Endothelial cell of umbilical vein (primary cell): ENCODE measurements around the gene NTN1. TPM values are rescaled to one million over a fixed set of nuclear protein-coding genes. Genes with fewer than 3 reads are reported as not detected.

Source experiments
- BruUV-seq: library from RNA; stranded (reverse); fragments of 400-500 nt; replicated peaks from 2 replicates; lab custom pipeline; 2021; lab: Mats Ljungman, UMichigan
- CTCF ChIA-PET: fragments of 300-600, 350-600 bp; sonication (Branson Sonifier 250); formaldehyde crosslinking; loops from one replicate; lab custom pipeline; 2021; ENCODE audit warnings: antibody characterized with exemption, inconsistent platforms; lab: Charles Lee
- POLR2A ChIA-PET: fragments of 300-600, 350-600 bp; sonication (Branson Sonifier 250); formaldehyde crosslinking; loops from one replicate; lab custom pipeline; 2021; ENCODE audit warnings: antibody characterized with exemption, inconsistent platforms; lab: Charles Lee
- DNase-seq: peaks from one replicate; pipeline ENCODE4 v3.0.0-alpha.2; 2011; ENCODE audit warnings: low read depth, low spot score
- FAIRE-seq: peaks from 2 replicates; lab custom pipeline; 2011; peaks lifted over from hg19 to GRCh38; lab: Jason Lieb, UNC
- H2AFZ ChIP-seq: 2 replicates; pipeline ENCODE4 v1.6.0; 2012; ENCODE audit warnings: low read depth, low read length, control low read depth, inconsistent platforms
- H3K27ac ChIP-seq: 2 replicates; pipeline ENCODE4 v1.5.1; 2011; ENCODE audit warnings: low read depth, mild to moderate bottlenecking, control low read depth, low read length, moderate library complexity; ENCODE audit not compliant: insufficient read depth
- H3K27me3 ChIP-seq, 2 experiments: 2 replicates each; pipeline versions ENCODE4 v1.6.0 to v1.6.1; 2011; ENCODE audit warnings: low read length in 2 of 2, mixed read lengths in 1 of 2; ENCODE audit not compliant: control insufficient read depth in 2 of 2, insufficient read depth in 2 of 2
- H3K36me3 ChIP-seq, 2 experiments: 2 replicates in 1 of 2; 3 replicates in 1 of 2; pipeline ENCODE4 v1.5.1; 2011; ENCODE audit warnings: low read length in 2 of 2, mild to moderate bottlenecking in 1 of 2, moderate library complexity in 1 of 2; ENCODE audit not compliant: control insufficient read depth in 2 of 2, insufficient read depth in 2 of 2; ENCODE audit errors: extremely low read depth in 1 of 2
- H3K4me1 ChIP-seq: 3 replicates; pipeline ENCODE4 v1.5.1; 2011; ENCODE audit warnings: mild to moderate bottlenecking, low read length; ENCODE audit not compliant: control insufficient read depth, insufficient read depth; ENCODE audit errors: extremely low read depth
- H3K4me2 ChIP-seq: 2 replicates; pipeline ENCODE4 v1.6.1; 2011; ENCODE audit warnings: low read length, control low read depth, mixed read lengths; ENCODE audit not compliant: insufficient read depth
- H3K4me3 ChIP-seq, 3 experiments: fragments of 200-600 bp in 1 of 3; sonication (generic), shearing (Covaris generic) in 1 of 3; replicated peaks in 1 of 3; 2 replicates each; pipeline ENCODE4 v1.5.1; 2011 to 2016; ENCODE audit warnings: control low read depth in 3 of 3, low read length in 3 of 3, mild to moderate bottlenecking in 2 of 3, inconsistent platforms in 1 of 3, low read depth in 1 of 3, moderate library complexity in 1 of 3; ENCODE audit not compliant: insufficient read depth in 1 of 3
- H3K79me2 ChIP-seq: 2 replicates; pipeline ENCODE4 v1.6.0; 2012; ENCODE audit warnings: low read length, inconsistent platforms; ENCODE audit not compliant: control insufficient read depth, insufficient read depth
- H3K9ac ChIP-seq: replicated peaks from 2 replicates; pipeline ENCODE3; 2011; ENCODE audit warnings: low read length, control low read depth; ENCODE audit not compliant: insufficient read depth; ENCODE audit errors: extremely low read depth
- H3K9me1 ChIP-seq: replicated peaks from 3 replicates; pipeline ENCODE4 v1.6.0; 2011; ENCODE audit warnings: mild to moderate bottlenecking, low read length; ENCODE audit not compliant: control insufficient read depth, insufficient read depth; ENCODE audit errors: extremely low read depth
- H3K9me3 ChIP-seq: replicated peaks from 2 replicates; pipeline ENCODE4 v1.5.1; 2012; ENCODE audit warnings: low read length, inconsistent platforms; ENCODE audit not compliant: control insufficient read depth, insufficient read depth
- H4K20me1 ChIP-seq: replicated peaks from 2 replicates; pipeline ENCODE3; 2011; ENCODE audit warnings: mild to moderate bottlenecking, low read length; ENCODE audit not compliant: control insufficient read depth, insufficient read depth; ENCODE audit errors: extremely low read depth
- CTCF ChIP-seq, 2 donors: IDR thresholded peaks; 1 replicate in 1 of 2; 2 replicates in 1 of 2; pipeline ENCODE4 v1.5.1; 2011; ENCODE audit warnings: low read length in 2 of 2, mild to moderate bottlenecking in 2 of 2, moderate library complexity in 2 of 2, control low read depth in 1 of 2, inconsistent platforms in 1 of 2, low read depth in 1 of 2; ENCODE audit not compliant: insufficient read depth in 1 of 2; ENCODE audit errors: extremely low read depth in 1 of 2
- EZH2 ChIP-seq: IDR thresholded peaks from 2 replicates; pipeline ENCODE4 v1.6.1; 2012; ENCODE audit warnings: borderline replicate concordance, low read depth, mild to moderate bottlenecking, moderate library complexity, low read length, inconsistent platforms; ENCODE audit not compliant: severe bottlenecking
- FOS ChIP-seq: IDR thresholded peaks from 2 replicates; pipeline ENCODE4 v1.6.1; 2011; ENCODE audit warnings: mild to moderate bottlenecking, low read length, moderate library complexity, borderline replicate concordance; ENCODE audit not compliant: insufficient read depth
- GATA2 ChIP-seq: IDR thresholded peaks from 2 replicates; pipeline ENCODE4 v1.7.0; 2011; ENCODE audit warnings: low read depth, mild to moderate bottlenecking, moderate library complexity, mixed read lengths, low read length; ENCODE audit not compliant: insufficient read length, insufficient read depth
- JUN ChIP-seq: IDR thresholded peaks from 2 replicates; pipeline ENCODE4 v1.6.1; 2011; ENCODE audit warnings: borderline replicate concordance, low read depth; ENCODE audit not compliant: insufficient read length, insufficient read depth
- MAX ChIP-seq: IDR thresholded peaks from 2 replicates; pipeline ENCODE4 v1.6.1; 2011; ENCODE audit not compliant: insufficient read depth, insufficient read length
- MYC ChIP-seq: IDR thresholded peaks from one replicate; pipeline ENCODE4 v1.6.1; 2011; ENCODE audit warnings: mild to moderate bottlenecking, low read depth, low read length
- POLR2A ChIP-seq: IDR thresholded peaks from 2 replicates; pipeline ENCODE4 v1.6.1; 2012; ENCODE audit warnings: low read depth, mild to moderate bottlenecking, control low read depth, low read length
- POLR2AphosphoS5 ChIP-seq: IDR thresholded peaks from 2 replicates; pipeline ENCODE4 v1.6.1; 2012; ENCODE audit warnings: low read depth, mild to moderate bottlenecking, control low read depth, low read length, moderate library complexity; ENCODE audit not compliant: insufficient read depth
- dilution Hi-C: fragments of 300-500 bp; cut with MboI; formaldehyde crosslinking; loops from one replicate; pipeline ENCODE4 v1.15.0; 2019; ENCODE audit warnings: low sequenced_read_pairs; ENCODE audit not compliant: extremely low pct_ligation_motif_present
- intact Hi-C: fragments of 100-400 bp; cut with micrococcal nuclease; formaldehyde crosslinking; loops from one replicate; pipeline ENCODE4 v1.10.0; 2022
- polyA plus RNA-seq, 4 experiments: library from polyadenylated mRNA; depleted of rRNA in 3 of 4; stranded (reverse) in 3 of 4; unstranded in 1 of 4; fragments of >200 nt; gene quantifications; 2 replicates each; pipeline versions ENCODE4 v1.2.1 to v1.2.3, GENCODE V29; 2011 to 2012; ENCODE audit warnings: missing spikeins in 1 of 4
- total RNA-seq: library from RNA; stranded (reverse); gene quantifications from 2 replicates; pipeline ENCODE4 v1.2.3, GENCODE V29; 2021

Gene NTN1
- total and polyA plus RNA-seq, 2 donors (not counting 3 experiments of a cell fraction or from before 2014, with no cell fraction given), result 0.10 to 0.18 TPM

GRCh38 chr17:9175700-9176467 is 154.6 kb downstream of the NTN1 start:
- no TSS peak for BruUV-seq
- ChIA-PET CTCF (no interaction called here), POLR2A (no interaction called here)
- dilution Hi-C loops (no loop called here), intact Hi-C loops (no loop called here)
- Histone ChIP-seq H3K9me1 (no peaks in the 10 kb centered on the region), H3K9ac (no peak overlapping the region), H3K4me1 (no peaks in the 10 kb centered on the region), H3K79me2 (no peaks in the 10 kb centered on the region), H4K20me1 (no peaks in the 10 kb centered on the region), H3K4me3 (no peak overlapping the region), H3K9me3 (no peaks in the 10 kb centered on the region), H2AFZ (no peak overlapping the region), H3K36me3 (no peaks in the 10 kb centered on the region), H3K27me3 (no peaks in the 10 kb centered on the region), H3K27ac (no peak overlapping the region), H3K4me2 (no peak overlapping the region)
- no peak for DNase-seq
- no peak for FAIRE-seq
- TF ChIP-seq POLR2AphosphoS5, result no peak
- no peak for TF ChIP-seq MAX
- TF ChIP-seq MYC, result no peak
- TF ChIP-seq POLR2A, result no peak
- TF ChIP-seq EZH2, result no peak
- TF ChIP-seq FOS, result no peak
- TF ChIP-seq JUN, result no peak
- TF ChIP-seq GATA2, result no peak
- TF ChIP-seq CTCF (IDR thresholded peaks at IDR 0.05; ENCODE audit: extremely low read depth in 1 of 2, insufficient read depth in 1 of 2, low read depth in 1 of 2, low read length in 2 of 2), result no peak
